Mesothelial cell of epicardium (in vitro differentiated cells): Measurements from ENCODE around the gene SHOX. TPM values are rescaled to one million over a fixed set of nuclear protein-coding genes. Genes with fewer than 3 reads are reported as not detected.

ENCODE experiments used
- DNase-seq, 2 experiments: peaks; one replicate each; pipeline ENCODE4 v3.0.0; 2021; ENCODE audit warnings: low spot score in 2 of 2; ENCODE audit not compliant: unreplicated experiment in 2 of 2
- H3K27ac Mint-ChIP-seq: 2 replicates; pipeline ENCODE4 v1.8.0; 2021; ENCODE audit warnings: mixed read lengths
- H3K27me3 Mint-ChIP-seq: 2 replicates; pipeline ENCODE4 v1.8.0; 2021; ENCODE audit warnings: low read depth, mixed read lengths
- H3K36me3 Mint-ChIP-seq: 2 replicates; pipeline ENCODE4 v1.8.0; 2021; ENCODE audit warnings: mixed read lengths
- H3K4me1 Mint-ChIP-seq: 2 replicates; pipeline ENCODE4 v1.8.0; 2021; ENCODE audit warnings: mixed read lengths
- H3K4me3 Mint-ChIP-seq: 2 replicates; pipeline ENCODE4 v1.8.0; 2021; ENCODE audit warnings: mild to moderate bottlenecking, moderate library complexity, mixed read lengths
- H3K9me3 Mint-ChIP-seq: 2 replicates; pipeline ENCODE4 v1.8.0; 2021; ENCODE audit warnings: mixed read lengths
- CTCF ChIP-seq: fragments of 200-600 bp; sonication (generic); IDR thresholded peaks from one replicate; pipeline ENCODE4 v1.5.0; 2021; ENCODE audit warnings: antibody characterized with exemption; ENCODE audit not compliant: unreplicated experiment
- total RNA-seq: library from RNA; stranded (reverse); gene quantifications from 3 replicates; pipeline ENCODE4 v1.2.1, GENCODE V29; 2021

SHOX gene
- total RNA-seq, 1 donor from 2014 or later: not detected

- H3K36me3 Mint-ChIP-seq: no peaks in the 10 kb centered on the region
- no peak overlapping the region for H3K4me3 Mint-ChIP-seq
- no peak for TF ChIP-seq CTCF
- DNase-seq: no peak
- H3K4me1 Mint-ChIP-seq: no peaks in the 10 kb centered on the region
- no peak overlapping the region for H3K27ac Mint-ChIP-seq
- peaks cover 10% of the 10 kb centered on the region for H3K9me3 Mint-ChIP-seq
- peaks cover 8% of the 10 kb centered on the region for H3K27me3 Mint-ChIP-seq
Observed at GRCh38 chrX:663841-664240, 33.2 kb downstream of the SHOX start.

GRCh38 chrX:666762-667720, 36.5 kb downstream of the SHOX start:
- H3K9me3 Mint-ChIP-seq: peaks cover 10% of the 10 kb centered on the region
- H3K27ac Mint-ChIP-seq: no peak overlapping the region
- H3K4me1 Mint-ChIP-seq: peaks cover 2% of the 10 kb centered on the region
- peaks cover 4% of the 10 kb centered on the region for H3K27me3 Mint-ChIP-seq
- H3K4me3 Mint-ChIP-seq: no peak overlapping the region
- TF ChIP-seq CTCF: no peak
- no peaks in the 10 kb centered on the region for H3K36me3 Mint-ChIP-seq
- DNase-seq: no peak

GRCh38 chrX:670645-671044, 40.1 kb downstream of the SHOX start:
- H3K4me1 Mint-ChIP-seq: peaks cover 6% of the 10 kb centered on the region

GRCh38 chrX:672931-673330, 42.3 kb downstream of the SHOX start:
- Mint-ChIP-seq H3K27me3 (peaks cover 4% of the 10 kb centered on the region), H3K36me3 (no peaks in the 10 kb centered on the region), H3K4me3 (no peak overlapping the region), H3K9me3 (peaks cover 3% of the 10 kb centered on the region), H3K4me1 (peaks cover 11% of the 10 kb centered on the region), H3K27ac (no peak overlapping the region)
- TF ChIP-seq CTCF: no peak
- DNase-seq: no peak

More at GRCh38 chrX:670645-671044, 40.1 kb downstream of the SHOX start:
- Mint-ChIP-seq H3K27me3 (peaks cover 4% of the 10 kb centered on the region), H3K27ac (peak overlapping the region; percentile 49), H3K36me3 (no peaks in the 10 kb centered on the region), H3K9me3 (peaks cover 8% of the 10 kb centered on the region), H3K4me3 (no peak overlapping the region)
- TF ChIP-seq CTCF: no peak
- DNase-seq: no peak

DNA sequence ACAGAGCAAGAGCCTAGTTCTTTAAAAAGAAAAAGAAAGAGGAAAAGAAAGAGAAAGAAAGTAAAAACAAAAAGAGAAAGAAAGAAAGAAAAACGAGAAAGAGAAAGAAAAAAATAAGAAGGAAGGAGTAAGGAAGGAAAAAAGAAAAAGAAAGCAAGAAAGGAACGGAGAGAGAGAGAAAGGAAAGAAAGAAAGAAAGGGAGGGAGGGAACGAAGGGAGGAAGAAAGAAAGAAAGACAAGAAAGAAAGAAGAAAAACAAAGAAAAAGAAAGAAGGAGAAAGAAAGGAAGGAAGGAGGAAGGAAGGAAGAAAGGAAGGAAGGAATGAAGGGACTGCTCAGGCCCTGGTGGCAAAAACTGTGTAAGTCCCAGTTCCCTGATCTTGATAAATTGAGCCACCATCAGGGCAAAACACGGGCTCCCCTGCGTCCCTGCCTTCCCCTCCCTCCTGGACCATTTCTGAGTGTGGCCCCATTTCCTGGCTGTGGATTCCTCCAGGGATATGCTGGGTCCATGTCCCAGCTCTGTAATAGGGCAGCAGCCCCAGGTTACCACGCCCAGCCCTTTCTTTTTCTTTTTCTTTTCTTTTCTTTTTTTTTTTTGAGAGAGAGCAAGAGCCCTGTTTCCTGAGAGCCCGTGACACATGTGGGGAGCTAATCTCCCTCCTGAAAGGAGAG, 44.8 kb downstream of the SHOX start:
- Mint-ChIP-seq H3K36me3 (no peaks in the 10 kb centered on the region), H3K27me3 (peaks cover 15% of the 10 kb centered on the region), H3K4me3 (no peak overlapping the region), H3K27ac (peak overlapping the region; percentile 52), H3K9me3 (peaks cover 3% of the 10 kb centered on the region), H3K4me1 (peaks cover 13% of the 10 kb centered on the region)
- no peak for DNase-seq
- TF ChIP-seq CTCF: no peak
